Measurements from ENCODE around the gene KIAA0319L.
A peak's percentile ranks its signal among the peaks of the same experiment; 100 is the strongest.

The KIAA0319L gene

GRCh38 chr1:35561972-35562680 lies 4.9 kb upstream of the KIAA0319L start:
- no peak for DNase-seq (ENCODE audit: low spot score)

- no peak for DNase-seq (ENCODE audit: low spot score)
Measured at GRCh38 chr1:35561297-35561971, 4.2 kb upstream of the KIAA0319L start.

GRCh38 chr1:35560256-35561225 lies 3.3 kb upstream of the KIAA0319L start:
- DNase-seq (ENCODE audit: low spot score) = no peak

GRCh38 chr1:35559317-35559944 lies 2.2 kb upstream of the KIAA0319L start:
- DNase-seq (ENCODE audit: low spot score) = no peak

- no peak for DNase-seq (ENCODE audit: low spot score)
Measured at GRCh38 chr1:35558374-35559316, 1.4 kb upstream of the KIAA0319L start.

GRCh38 chr1:35557611-35558373 lies 589 bp upstream of the KIAA0319L start, which contains the start of gene NCDN:
Gene NCDN, plus strand, starts transcription at chr1:35557799. Its CDS starts 392 bp downstream, at chr1:35558191.
- peak; percentile 97 for DNase-seq (ENCODE audit: low spot score)

- no peak for DNase-seq (ENCODE audit: low spot score)
Measured at GRCh38 chr1:35556484-35557117, 602 bp downstream of the KIAA0319L start.

- peak; percentile 66 for DNase-seq (ENCODE audit: low spot score)
Measured at GRCh38 chr1:35555601-35556477, 1.4 kb downstream of the KIAA0319L start.

- no peak for DNase-seq (ENCODE audit: low spot score)
Measured at GRCh38 chr1:35555212-35555584, 2.0 kb downstream of the KIAA0319L start.

- no peak for DNase-seq (ENCODE audit: low spot score)
Measured at GRCh38 chr1:35554266-35555211, 2.7 kb downstream of the KIAA0319L start.

GRCh38 chr1:35553851-35554250 lies 3.4 kb downstream of the KIAA0319L start:
- DNase-seq (ENCODE audit: low spot score) = no peak

- no peak for DNase-seq (ENCODE audit: low spot score)
Measured at GRCh38 chr1:35546614-35547013, 10.6 kb downstream of the KIAA0319L start.

GRCh38 chr1:35544976-35545375 lies 12.2 kb downstream of the KIAA0319L start:
- DNase-seq (ENCODE audit: low spot score) = peak; percentile 71

GRCh38 chr1:35539824-35540261 lies 17.4 kb downstream of the KIAA0319L start:
- DNase-seq (ENCODE audit: low spot score) = no peak

GRCh38 chr1:35539073-35539823 lies 18.0 kb downstream of the KIAA0319L start:
- DNase-seq (ENCODE audit: low spot score) = no peak

GRCh38 chr1:35537806-35538205 lies 19.4 kb downstream of the KIAA0319L start:
- DNase-seq (ENCODE audit: low spot score) = no peak
